ENCODE data around the gene NRAP.

The NRAP gene

GRCh38 chr10:113589201-113589770 lies 74.6 kb downstream of the NRAP start:
- H3K27me3 ChIP-seq (replicated peaks; ENCODE audit: control insufficient read depth, insufficient read depth, low read length, poor library complexity, severe bottlenecking): no peaks in the 10 kb centered on the region
- no peaks in the 10 kb centered on the region for H3K4me1 ChIP-seq (ENCODE audit: control insufficient read depth, insufficient read depth, low read length, poor library complexity, severe bottlenecking)
- no peak for DNase-seq
- H3K9me3 ChIP-seq (ENCODE audit: control insufficient read depth, low read length): no peaks in the 10 kb centered on the region
- no peak overlapping the region for H3K27ac ChIP-seq (ENCODE audit: insufficient read depth, low read length, poor library complexity, severe bottlenecking)
- H3K36me3 ChIP-seq (ENCODE audit: control insufficient read depth, insufficient read depth, low read length): no peaks in the 10 kb centered on the region
- H3K4me3 ChIP-seq (ENCODE audit: insufficient read depth, low read depth, low read length, poor library complexity, severe bottlenecking): no peak overlapping the region

GRCh38 chr10:113585949-113586348 lies 77.9 kb downstream of the NRAP start:
- no peaks in the 10 kb centered on the region for H3K36me3 ChIP-seq (ENCODE audit: control insufficient read depth, insufficient read depth, low read length)
- DNase-seq: no peak
- no peaks in the 10 kb centered on the region for H3K27me3 ChIP-seq (replicated peaks; ENCODE audit: control insufficient read depth, insufficient read depth, low read length, poor library complexity, severe bottlenecking)
- no peaks in the 10 kb centered on the region for H3K9me3 ChIP-seq (ENCODE audit: control insufficient read depth, low read length)
- no peaks in the 10 kb centered on the region for H3K4me1 ChIP-seq (ENCODE audit: control insufficient read depth, insufficient read depth, low read length, poor library complexity, severe bottlenecking)
- no peak overlapping the region for H3K27ac ChIP-seq (ENCODE audit: insufficient read depth, low read length, poor library complexity, severe bottlenecking)
- H3K4me3 ChIP-seq (ENCODE audit: insufficient read depth, low read depth, low read length, poor library complexity, severe bottlenecking): no peak overlapping the region

- Histone ChIP-seq H3K9me3 (ENCODE audit: control insufficient read depth, low read length) (no peaks in the 10 kb centered on the region), H3K27me3 (replicated peaks; ENCODE audit: control insufficient read depth, insufficient read depth, low read length, poor library complexity, severe bottlenecking) (no peaks in the 10 kb centered on the region), H3K4me1 (ENCODE audit: control insufficient read depth, insufficient read depth, low read length, poor library complexity, severe bottlenecking) (no peaks in the 10 kb centered on the region), H3K27ac (ENCODE audit: insufficient read depth, low read length, poor library complexity, severe bottlenecking) (no peak overlapping the region), H3K4me3 (ENCODE audit: insufficient read depth, low read depth, low read length, poor library complexity, severe bottlenecking) (no peak overlapping the region), H3K36me3 (ENCODE audit: control insufficient read depth, insufficient read depth, low read length) (no peaks in the 10 kb centered on the region)
- no peak for DNase-seq
Observed at GRCh38 chr10:113583571-113583970, 80.3 kb downstream of the NRAP start.

GRCh38 chr10:113581092-113581491 lies 82.7 kb downstream of the NRAP start:
- no peaks in the 10 kb centered on the region for H3K4me1 ChIP-seq (ENCODE audit: control insufficient read depth, insufficient read depth, low read length, poor library complexity, severe bottlenecking)
- DNase-seq: no peak
- no peak overlapping the region for H3K27ac ChIP-seq (ENCODE audit: insufficient read depth, low read length, poor library complexity, severe bottlenecking)
- no peaks in the 10 kb centered on the region for H3K36me3 ChIP-seq (ENCODE audit: control insufficient read depth, insufficient read depth, low read length)
- H3K27me3 ChIP-seq (replicated peaks; ENCODE audit: control insufficient read depth, insufficient read depth, low read length, poor library complexity, severe bottlenecking): no peaks in the 10 kb centered on the region
- H3K9me3 ChIP-seq (ENCODE audit: control insufficient read depth, low read length): no peaks in the 10 kb centered on the region
- no peak overlapping the region for H3K4me3 ChIP-seq (ENCODE audit: insufficient read depth, low read depth, low read length, poor library complexity, severe bottlenecking)

GRCh38 chr10:113578773-113579172 lies 85.1 kb downstream of the NRAP start:
- Histone ChIP-seq H3K9me3 (ENCODE audit: control insufficient read depth, low read length) (no peaks in the 10 kb centered on the region), H3K4me3 (ENCODE audit: insufficient read depth, low read depth, low read length, poor library complexity, severe bottlenecking) (no peak overlapping the region), H3K27me3 (replicated peaks; ENCODE audit: control insufficient read depth, insufficient read depth, low read length, poor library complexity, severe bottlenecking) (no peaks in the 10 kb centered on the region), H3K36me3 (ENCODE audit: control insufficient read depth, insufficient read depth, low read length) (no peaks in the 10 kb centered on the region), H3K27ac (ENCODE audit: insufficient read depth, low read length, poor library complexity, severe bottlenecking) (no peak overlapping the region), H3K4me1 (ENCODE audit: control insufficient read depth, insufficient read depth, low read length, poor library complexity, severe bottlenecking) (no peaks in the 10 kb centered on the region)
- DNase-seq: no peak

GRCh38 chr10:113576852-113577251 lies 87.0 kb downstream of the NRAP start:
- H3K27me3 ChIP-seq (replicated peaks; ENCODE audit: control insufficient read depth, insufficient read depth, low read length, poor library complexity, severe bottlenecking): no peaks in the 10 kb centered on the region
- H3K4me1 ChIP-seq (ENCODE audit: control insufficient read depth, insufficient read depth, low read length, poor library complexity, severe bottlenecking): no peaks in the 10 kb centered on the region
- no peak overlapping the region for H3K27ac ChIP-seq (ENCODE audit: insufficient read depth, low read length, poor library complexity, severe bottlenecking)
- H3K4me3 ChIP-seq (ENCODE audit: insufficient read depth, low read depth, low read length, poor library complexity, severe bottlenecking): no peak overlapping the region
- no peak for DNase-seq
- H3K9me3 ChIP-seq (ENCODE audit: control insufficient read depth, low read length): no peaks in the 10 kb centered on the region
- no peaks in the 10 kb centered on the region for H3K36me3 ChIP-seq (ENCODE audit: control insufficient read depth, insufficient read depth, low read length)

GRCh38 chr10:113573368-113573767 lies 90.5 kb downstream of the NRAP start:
- DNase-seq: no peak

GRCh38 chr10:113572520-113573290 lies 91.1 kb downstream of the NRAP start:
- Histone ChIP-seq H3K4me3 (ENCODE audit: insufficient read depth, low read depth, low read length, poor library complexity, severe bottlenecking) (no peak overlapping the region), H3K36me3 (ENCODE audit: control insufficient read depth, insufficient read depth, low read length) (no peaks in the 10 kb centered on the region), H3K27me3 (replicated peaks; ENCODE audit: control insufficient read depth, insufficient read depth, low read length, poor library complexity, severe bottlenecking) (no peaks in the 10 kb centered on the region), H3K4me1 (ENCODE audit: control insufficient read depth, insufficient read depth, low read length, poor library complexity, severe bottlenecking) (no peaks in the 10 kb centered on the region), H3K27ac (ENCODE audit: insufficient read depth, low read length, poor library complexity, severe bottlenecking) (no peak overlapping the region), H3K9me3 (ENCODE audit: control insufficient read depth, low read length) (no peaks in the 10 kb centered on the region)
- no peak for DNase-seq

More at GRCh38 chr10:113573368-113573767, 90.5 kb downstream of the NRAP start:
- Histone ChIP-seq H3K9me3 (ENCODE audit: control insufficient read depth, low read length) (no peaks in the 10 kb centered on the region), H3K4me1 (ENCODE audit: control insufficient read depth, insufficient read depth, low read length, poor library complexity, severe bottlenecking) (no peaks in the 10 kb centered on the region), H3K4me3 (ENCODE audit: insufficient read depth, low read depth, low read length, poor library complexity, severe bottlenecking) (no peak overlapping the region), H3K36me3 (ENCODE audit: control insufficient read depth, insufficient read depth, low read length) (no peaks in the 10 kb centered on the region), H3K27ac (ENCODE audit: insufficient read depth, low read length, poor library complexity, severe bottlenecking) (no peak overlapping the region), H3K27me3 (replicated peaks; ENCODE audit: control insufficient read depth, insufficient read depth, low read length, poor library complexity, severe bottlenecking) (no peaks in the 10 kb centered on the region)

GRCh38 chr10:113569576-113569975 lies 94.3 kb downstream of the NRAP start:
- no peak overlapping the region for H3K27ac ChIP-seq (ENCODE audit: insufficient read depth, low read length, poor library complexity, severe bottlenecking)
- H3K4me1 ChIP-seq (ENCODE audit: control insufficient read depth, insufficient read depth, low read length, poor library complexity, severe bottlenecking): no peaks in the 10 kb centered on the region
- no peaks in the 10 kb centered on the region for H3K27me3 ChIP-seq (replicated peaks; ENCODE audit: control insufficient read depth, insufficient read depth, low read length, poor library complexity, severe bottlenecking)
- no peaks in the 10 kb centered on the region for H3K9me3 ChIP-seq (ENCODE audit: control insufficient read depth, low read length)
- H3K36me3 ChIP-seq (ENCODE audit: control insufficient read depth, insufficient read depth, low read length): no peaks in the 10 kb centered on the region
- DNase-seq: no peak
- H3K4me3 ChIP-seq (ENCODE audit: insufficient read depth, low read depth, low read length, poor library complexity, severe bottlenecking): no peak overlapping the region

- no peaks in the 10 kb centered on the region for H3K27me3 ChIP-seq (replicated peaks; ENCODE audit: control insufficient read depth, insufficient read depth, low read length, poor library complexity, severe bottlenecking)
- H3K4me3 ChIP-seq (ENCODE audit: insufficient read depth, low read depth, low read length, poor library complexity, severe bottlenecking): no peak overlapping the region
- no peaks in the 10 kb centered on the region for H3K4me1 ChIP-seq (ENCODE audit: control insufficient read depth, insufficient read depth, low read length, poor library complexity, severe bottlenecking)
- no peak overlapping the region for H3K27ac ChIP-seq (ENCODE audit: insufficient read depth, low read length, poor library complexity, severe bottlenecking)
- no peak for DNase-seq
- H3K36me3 ChIP-seq (ENCODE audit: control insufficient read depth, insufficient read depth, low read length): no peaks in the 10 kb centered on the region
- H3K9me3 ChIP-seq (ENCODE audit: control insufficient read depth, low read length): no peaks in the 10 kb centered on the region
Observed at GRCh38 chr10:113566888-113567287, 97.0 kb downstream of the NRAP start.

All from effector memory CD4-positive, alpha-beta T cell (primary cell).